GM19043 (cell line): ENCODE measurements around the gene SEMA4B.

Source experiments
- ATAC-seq: cut with Tn5 transposase; IDR thresholded peaks from one replicate; pipeline ENCODE4 v1.9.1; 2021; ENCODE audit warnings: low read depth; ENCODE audit not compliant: unreplicated experiment

SEMA4B gene

GRCh38 chr15:90203473-90203872 lies 2.3 kb downstream of the SEMA4B start:
- no peak for ATAC-seq

- no peak for ATAC-seq
Measured at GRCh38 chr15:90203922-90204321, 2.8 kb downstream of the SEMA4B start.

DNA sequence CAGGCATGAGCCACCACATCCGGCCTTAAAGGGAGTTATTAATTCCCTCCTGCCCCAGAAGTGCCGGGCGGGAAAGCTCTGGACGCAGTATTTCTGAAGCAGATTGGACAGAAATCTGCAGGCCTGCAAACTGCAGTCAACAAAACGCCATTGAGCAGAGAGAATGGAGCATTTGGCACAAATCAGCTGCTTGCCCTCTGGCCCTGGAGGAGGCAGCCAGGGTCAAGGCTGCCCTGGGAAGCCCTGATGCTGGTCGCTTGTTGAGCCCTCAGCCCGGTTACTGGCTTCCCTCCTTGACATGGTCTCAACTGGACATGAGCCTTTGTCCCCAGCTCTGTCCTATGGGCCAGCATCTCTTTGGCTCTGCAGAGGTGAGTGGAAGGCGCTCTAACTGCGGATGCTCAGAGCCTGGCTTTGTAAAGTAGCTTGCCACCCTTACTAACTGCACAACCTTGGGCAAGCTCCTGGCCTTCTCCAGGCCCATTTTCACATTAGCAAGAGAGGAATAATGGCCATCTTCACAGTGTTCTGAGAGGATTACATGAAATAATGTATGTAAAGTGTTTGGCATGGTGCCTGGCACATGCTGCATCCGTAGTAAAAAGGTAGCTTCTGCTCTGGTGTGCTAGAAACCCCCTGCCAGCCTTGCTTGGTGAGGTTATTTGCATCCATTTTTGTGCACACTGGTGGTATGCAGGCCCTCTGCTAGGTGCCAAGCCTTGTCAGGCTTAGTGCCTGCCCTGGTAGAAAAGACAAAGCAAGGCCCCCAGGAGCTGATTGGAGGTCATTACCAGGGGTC lies 4.1 kb downstream of the SEMA4B start:
- ATAC-seq, result no peak

DNA sequence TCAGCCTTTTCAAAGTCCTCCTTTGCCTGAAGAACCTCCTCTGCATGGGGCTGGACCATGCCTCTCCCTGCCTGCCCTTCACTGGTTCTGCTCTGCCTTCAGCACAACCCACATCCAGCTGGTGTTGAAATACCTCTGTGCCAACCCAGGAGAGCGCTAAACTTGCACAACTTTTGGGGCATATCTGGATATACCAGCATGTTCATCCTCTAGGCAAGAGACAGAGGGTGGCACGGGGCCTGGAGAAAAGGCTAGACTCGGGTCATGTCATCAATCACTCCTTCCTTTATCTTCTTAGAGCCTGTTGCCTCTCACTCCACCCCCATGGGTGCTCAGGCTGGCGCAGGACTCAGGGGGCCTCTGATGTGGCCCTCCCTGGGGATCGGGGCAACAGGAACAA lies 4.8 kb downstream of the SEMA4B start:
- no peak for ATAC-seq

DNA sequence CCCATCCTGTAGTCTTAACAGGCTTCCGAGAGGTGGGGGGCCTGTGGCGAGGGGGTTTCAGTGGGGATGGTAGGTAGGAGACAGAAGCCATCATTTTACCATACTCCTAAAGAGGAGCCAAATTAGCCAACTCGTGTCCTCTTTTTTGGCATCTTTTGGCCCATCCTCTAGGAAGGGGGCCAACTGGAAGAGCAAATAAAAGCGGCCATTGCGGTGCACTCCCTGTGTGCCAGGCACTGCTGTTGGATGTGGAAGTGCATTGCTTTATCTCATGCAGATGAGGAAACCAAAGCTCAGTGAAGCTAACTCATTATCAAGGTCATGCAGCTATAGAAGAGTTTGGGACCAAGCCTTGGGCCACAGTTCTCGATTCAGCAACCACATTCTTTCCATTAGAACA lies 6.1 kb downstream of the SEMA4B start:
- no peak for ATAC-seq

DNA sequence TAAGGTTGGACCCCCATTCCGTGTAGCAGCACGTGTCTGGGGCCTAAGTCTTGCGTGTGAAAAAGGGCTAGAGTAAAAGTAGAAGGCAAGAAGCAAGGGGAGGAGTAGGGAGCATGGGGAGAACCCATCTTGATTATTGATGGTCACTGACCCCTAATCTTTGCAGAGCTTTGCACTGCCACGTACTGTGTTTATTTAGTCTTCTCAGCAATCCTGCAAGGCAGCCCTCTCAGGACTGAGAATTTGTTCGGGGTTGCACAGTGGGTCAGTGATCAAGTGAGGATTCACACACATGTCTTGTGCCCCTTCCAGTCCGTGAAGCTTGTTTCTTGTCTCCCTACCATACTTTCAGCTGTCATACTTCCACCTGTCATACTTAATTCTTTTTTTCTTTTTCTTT lies 7.2 kb downstream of the SEMA4B start:
- no peak for ATAC-seq

DNA sequence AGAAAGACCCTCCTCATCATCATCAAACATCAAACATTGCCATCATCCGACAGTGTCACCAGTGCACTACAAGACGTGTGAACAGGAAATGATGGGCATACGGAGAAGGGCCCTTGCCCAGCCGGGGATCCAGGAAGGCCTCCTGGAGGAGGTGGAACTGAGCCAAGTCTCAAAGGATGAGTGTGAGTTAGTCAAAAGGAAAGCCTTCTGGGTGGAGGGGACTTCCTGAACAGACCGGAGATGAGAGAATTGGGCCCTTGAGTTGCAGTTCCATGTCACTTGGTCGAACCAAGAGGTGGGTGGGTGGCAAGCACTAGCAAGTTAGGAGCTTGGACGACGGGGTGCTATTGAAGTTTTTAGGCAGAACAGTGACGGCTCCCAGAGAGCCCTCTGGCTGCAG lies 8.5 kb downstream of the SEMA4B start:
- no peak for ATAC-seq

DNA sequence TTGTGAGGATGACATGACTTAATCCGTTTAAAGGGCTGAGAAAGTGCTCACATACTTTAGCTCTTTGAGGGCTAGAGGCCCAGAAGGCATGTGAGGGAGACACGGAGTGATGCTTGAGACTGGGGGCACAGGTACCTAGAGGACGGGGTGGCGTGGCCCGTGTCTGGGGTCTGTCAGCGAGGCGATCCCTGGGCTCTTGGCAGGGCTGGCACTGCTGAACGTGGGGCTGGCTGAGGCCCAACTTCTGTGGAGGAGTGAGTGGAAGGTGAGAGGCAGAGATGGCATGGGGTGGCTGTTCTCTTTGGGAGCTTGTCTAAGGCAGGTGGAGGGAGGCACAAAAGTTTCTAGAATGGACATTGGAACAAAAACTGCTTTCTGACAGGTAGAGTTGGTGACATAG lies 9.5 kb downstream of the SEMA4B start:
- ATAC-seq, result no peak

DNA sequence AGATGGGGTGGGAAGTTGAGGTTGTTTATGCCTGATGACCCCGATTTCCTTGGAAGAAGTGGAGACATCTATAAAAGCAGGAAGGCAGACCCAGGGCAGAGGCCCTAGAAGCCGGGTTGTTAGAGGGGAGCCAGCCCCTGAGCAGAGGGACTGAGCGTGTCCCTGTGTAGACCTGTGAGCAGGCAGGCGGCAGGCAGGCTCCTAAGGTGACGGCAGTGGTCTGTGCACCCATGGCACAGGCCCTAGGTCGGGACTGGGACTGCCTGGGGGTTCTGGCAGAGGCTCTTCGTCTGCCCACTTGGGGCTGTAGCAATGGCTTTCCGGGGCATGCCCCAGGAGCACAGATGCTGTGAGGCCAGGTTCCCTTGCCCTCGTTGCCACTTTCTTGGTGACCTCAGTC lies 9.9 kb downstream of the SEMA4B start:
- ATAC-seq, result no peak

DNA sequence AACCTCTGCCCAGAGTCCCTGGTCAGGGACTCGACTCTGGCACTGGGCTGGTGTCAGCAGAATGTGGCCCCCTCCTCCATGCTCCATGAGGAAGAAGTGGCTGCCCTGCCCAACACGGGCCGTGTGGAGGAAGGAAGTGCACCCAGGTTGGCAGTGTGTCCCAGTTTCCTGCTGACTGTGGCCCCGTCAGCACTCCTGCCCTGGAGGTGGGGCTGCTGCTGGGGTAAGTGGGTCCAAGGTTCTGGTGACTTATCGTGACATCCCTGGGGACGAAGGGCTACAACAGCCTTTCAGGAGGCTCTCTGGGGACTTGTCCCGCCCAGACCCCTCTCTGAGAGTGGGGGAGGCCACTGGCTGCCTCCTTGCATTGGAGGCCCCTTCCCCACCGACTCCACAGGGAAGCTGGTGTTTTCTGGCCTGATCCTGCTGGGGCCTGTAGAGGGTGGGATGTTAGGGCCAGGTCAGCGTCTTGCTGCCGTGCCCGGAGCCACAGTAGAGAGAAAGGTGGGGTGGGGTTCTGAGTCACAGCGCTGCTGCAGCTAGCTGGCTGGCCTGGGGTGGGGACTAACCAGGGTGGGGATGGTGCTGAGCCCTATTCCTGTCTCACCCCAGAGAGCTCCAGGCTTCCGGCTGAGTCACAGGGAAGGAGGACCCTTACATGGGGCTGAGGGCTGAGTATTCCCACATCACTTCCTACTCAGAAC lies 10.5 kb downstream of the SEMA4B start:
- no peak for ATAC-seq

GRCh38 chr15:90212221-90213098 lies 11.3 kb downstream of the SEMA4B start:
- ATAC-seq, result no peak

DNA sequence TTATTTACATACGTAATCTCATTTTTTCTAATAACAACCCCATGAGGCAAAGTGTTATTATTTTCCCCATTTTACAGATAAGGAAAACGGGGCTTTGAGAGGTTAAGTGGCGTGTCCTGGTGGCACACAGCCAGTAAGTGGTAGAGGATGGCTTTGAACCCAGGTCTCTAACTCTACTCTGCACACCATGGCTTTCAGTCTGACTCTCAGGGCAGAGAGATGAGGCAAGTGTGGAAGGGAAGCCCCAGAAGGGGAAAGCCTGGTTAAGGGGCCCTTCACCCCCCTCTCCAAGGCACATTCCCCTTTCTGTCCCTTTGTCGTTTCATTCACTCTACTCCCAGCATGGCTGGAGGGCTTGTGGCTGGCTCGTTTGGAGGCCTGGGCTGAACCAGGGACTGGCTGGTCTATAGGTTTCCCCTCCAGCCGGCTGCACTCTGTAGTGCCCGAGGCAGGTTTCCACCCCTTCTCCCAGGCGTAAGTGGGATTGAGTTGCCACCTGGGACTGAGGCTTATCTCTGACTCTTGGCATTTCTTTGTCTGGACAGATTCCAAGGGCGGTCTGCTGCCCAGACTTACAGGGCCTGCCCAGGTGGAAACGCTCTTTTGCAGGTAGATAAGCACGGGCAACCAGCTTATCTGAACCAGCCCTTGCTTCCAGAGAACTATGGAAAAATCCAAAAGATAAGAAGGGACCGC lies 12.1 kb downstream of the SEMA4B start:
- no peak for ATAC-seq

GRCh38 chr15:90213818-90214204 lies 12.7 kb downstream of the SEMA4B start:
- no peak for ATAC-seq

- no peak for ATAC-seq
Measured at GRCh38 chr15:90214553-90215196, 13.5 kb downstream of the SEMA4B start.

- ATAC-seq, result no peak
Measured at GRCh38 chr15:90217671-90218394, 16.7 kb downstream of the SEMA4B start.

DNA sequence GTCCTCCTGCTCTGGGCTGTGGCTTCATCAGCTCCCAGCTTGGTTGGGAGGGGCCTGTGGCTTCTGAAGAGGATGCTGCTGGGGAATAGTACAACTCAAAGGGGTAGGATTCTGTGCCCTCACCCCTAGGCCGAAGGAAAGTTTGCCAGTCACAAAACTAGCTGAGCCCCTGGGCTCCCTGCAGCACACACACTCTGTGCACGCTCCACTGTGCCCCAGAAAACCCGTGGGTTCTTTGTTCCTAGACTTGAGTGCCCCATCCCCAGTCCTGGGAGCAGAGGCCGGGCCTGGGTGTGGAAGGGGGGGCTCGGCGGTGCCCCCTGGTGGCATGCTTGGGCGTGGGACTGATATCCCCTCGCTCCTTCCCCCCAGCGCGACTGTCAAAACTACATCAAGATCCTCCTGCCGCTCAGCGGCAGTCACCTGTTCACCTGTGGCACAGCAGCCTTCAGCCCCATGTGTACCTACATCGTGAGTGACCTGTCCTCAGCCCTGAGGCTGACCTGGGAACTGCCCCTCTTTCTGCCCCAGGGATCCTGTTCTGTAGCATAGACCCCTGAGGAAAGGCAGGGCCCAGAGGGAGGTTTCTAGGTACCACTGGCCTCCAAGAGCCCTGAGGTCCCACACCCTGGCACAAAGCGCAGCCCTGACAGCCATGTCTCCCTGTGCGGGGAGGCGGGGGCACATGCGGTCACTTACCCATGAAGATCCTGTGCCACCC lies 18.5 kb downstream of the SEMA4B start:
- no peak for ATAC-seq

DNA sequence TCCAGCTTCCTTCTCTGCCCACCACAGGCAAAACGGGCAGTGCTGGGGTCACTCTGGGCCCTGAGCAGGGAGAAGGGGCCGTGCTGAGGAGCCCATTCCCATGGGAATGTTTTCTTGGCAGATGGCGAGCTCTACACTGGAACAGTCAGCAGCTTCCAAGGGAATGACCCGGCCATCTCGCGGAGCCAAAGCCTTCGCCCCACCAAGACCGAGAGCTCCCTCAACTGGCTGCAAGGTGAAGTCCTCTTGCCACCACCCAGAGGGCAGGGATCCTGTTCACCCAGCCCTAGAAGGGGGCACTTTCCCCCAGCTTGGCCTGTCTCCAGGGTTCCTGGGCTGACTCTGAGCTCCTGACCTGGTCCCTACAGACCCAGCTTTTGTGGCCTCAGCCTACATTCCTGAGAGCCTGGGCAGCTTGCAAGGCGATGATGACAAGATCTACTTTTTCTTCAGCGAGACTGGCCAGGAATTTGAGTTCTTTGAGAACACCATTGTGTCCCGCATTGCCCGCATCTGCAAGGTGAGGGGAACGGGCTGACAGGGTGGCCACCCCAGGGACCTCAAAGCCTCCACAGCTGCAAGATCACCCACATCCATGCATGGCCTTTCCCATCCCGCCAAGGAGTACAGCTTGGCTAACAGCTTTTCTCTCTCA lies 20.2 kb downstream of the SEMA4B start:
- ATAC-seq, result no peak

DNA sequence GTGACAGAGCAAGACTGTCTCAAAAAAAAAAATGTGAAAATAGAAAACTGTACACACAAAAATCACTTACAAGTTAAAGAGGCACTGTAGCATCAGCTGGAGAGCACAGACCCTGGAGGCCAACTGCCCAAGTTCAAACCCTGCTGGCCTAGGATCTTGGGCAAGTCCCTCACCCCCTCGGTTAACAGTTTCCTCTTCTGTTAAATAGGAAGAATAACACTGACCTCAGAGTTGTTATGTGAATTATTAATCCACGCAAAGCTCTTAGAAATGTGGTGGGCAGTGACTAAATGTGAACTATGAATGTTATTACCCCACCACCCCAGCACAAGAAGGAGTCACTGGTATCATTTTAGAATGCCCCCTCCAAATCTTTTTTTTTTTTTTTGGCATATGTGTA lies 21.4 kb downstream of the SEMA4B start:
- ATAC-seq, result no peak
